GM10266 (cell line): ENCODE measurements around the gene NFKBIE.

ENCODE experiments used
- DNase-seq: peaks from one replicate; pipeline ENCODE4 v3.0.0; 2012; ENCODE audit errors: extremely low spot score
- CTCF ChIP-seq: IDR thresholded peaks from 2 replicates; pipeline ENCODE4 v1.5.1; 2012; ENCODE audit warnings: mild to moderate bottlenecking, low read depth; ENCODE audit not compliant: control insufficient read depth, insufficient read depth; ENCODE audit errors: missing control alignments

Gene NFKBIE

GRCh38 chr6:44309092-44309491 lies 43.7 kb upstream of the NFKBIE start:
- TF ChIP-seq CTCF: no peak
- no peak for DNase-seq

DNA sequence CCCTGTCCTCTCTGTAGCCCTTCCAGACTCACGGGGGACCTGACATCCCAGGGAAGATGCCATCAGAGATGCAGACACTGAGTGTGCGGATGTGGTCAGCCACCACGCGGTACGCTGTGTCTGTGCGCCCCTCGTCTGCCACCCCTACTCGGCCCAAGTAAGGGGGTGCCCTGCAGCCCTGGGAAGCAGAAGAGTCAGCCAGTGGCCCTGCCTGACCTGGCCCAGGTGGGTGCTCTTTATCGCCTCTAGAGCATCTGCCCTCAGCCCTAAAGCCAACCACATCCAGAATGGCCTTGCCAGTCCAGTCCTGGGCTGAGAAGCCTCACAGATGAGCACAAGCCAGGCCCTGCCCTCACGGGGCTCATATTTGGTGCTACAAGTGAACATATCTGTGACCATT lies 41.9 kb upstream of the NFKBIE start:
- no peak for DNase-seq
- TF ChIP-seq CTCF: no peak

DNA sequence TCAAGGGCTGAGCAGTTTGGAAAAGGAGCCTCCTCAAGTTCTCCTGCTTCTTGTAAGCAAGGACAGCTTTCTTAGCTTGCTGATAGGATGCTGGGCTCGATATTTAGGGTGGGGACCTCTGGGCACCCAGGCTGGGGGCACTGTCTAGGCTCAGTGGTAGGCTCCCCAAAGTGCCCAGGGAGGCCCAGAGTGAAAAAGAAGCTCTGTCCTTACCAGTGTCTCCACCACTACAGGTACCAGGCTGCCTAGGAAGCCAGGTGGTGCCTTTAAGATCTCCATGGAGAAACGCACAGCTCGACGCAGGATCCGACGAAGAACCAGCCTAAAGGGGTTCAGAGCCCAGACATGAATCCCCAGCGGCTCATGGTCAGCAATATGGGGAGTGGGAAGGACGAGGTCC lies 41.4 kb upstream of the NFKBIE start:
- TF ChIP-seq CTCF: no peak
- no peak for DNase-seq

DNA sequence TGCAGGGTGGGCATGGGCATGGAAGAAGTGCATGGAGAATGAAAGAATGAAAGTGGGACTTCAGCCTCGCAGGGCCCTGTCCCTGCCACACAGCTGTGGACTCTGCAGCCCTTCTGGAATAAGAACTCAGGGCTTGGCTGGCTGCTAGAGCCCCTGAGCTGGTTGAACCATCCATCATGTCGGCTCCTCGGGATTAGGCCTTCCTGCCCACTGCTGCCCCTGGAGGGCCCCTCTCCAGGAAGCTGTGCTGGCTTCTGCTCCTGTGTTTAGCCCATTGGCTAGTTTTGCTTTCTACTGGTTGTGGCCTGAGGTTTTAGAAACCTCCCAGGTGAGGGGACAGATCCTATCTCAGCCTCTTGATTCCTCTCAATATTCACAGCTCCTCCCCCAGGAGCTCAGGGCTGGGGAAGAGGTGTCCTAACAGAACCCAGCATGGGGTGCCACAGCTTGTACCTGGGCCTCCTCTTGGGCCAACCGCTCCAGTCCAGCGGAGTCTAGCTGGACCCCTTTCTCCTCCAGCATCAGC lies 39.9 kb upstream of the NFKBIE start:
- no peak for TF ChIP-seq CTCF
- DNase-seq: no peak

GRCh38 chr6:44304282-44305199 lies 39.2 kb upstream of the NFKBIE start:
- DNase-seq: peak; percentile 70
- peak; percentile 66 for TF ChIP-seq CTCF

GRCh38 chr6:44303842-44304241 lies 38.5 kb upstream of the NFKBIE start:
- no peak for TF ChIP-seq CTCF
- no peak for DNase-seq

GRCh38 chr6:44302856-44303255 lies 37.5 kb upstream of the NFKBIE start:
- no peak for DNase-seq
- no peak for TF ChIP-seq CTCF
